Heart left ventricle (tissue), 16 donors: ENCODE results near the gene ADGRG2. TPM values are rescaled to one million over a fixed set of nuclear protein-coding genes. Genes with fewer than 3 reads are reported as not detected.

ENCODE experiments used
- ATAC-seq, 4 donors: fragments of 200-7000 bp; cut with Tn5 transposase; one replicate each; pipeline ENCODE4 v1.9.1; 2020 to 2022; ENCODE audit warnings: moderate library complexity in 4 of 4, mild to moderate bottlenecking in 3 of 4, moderate number of reproducible peaks in 1 of 4
- DNase-seq, 5 donors: peaks; one replicate each; pipeline ENCODE4 v3.0.0-alpha.2; 2020
- H3K27ac ChIP-seq, 12 donors: fragments of 200-600 bp; sonication (generic) in 4 of 12; one replicate each; pipeline versions ENCODE4 v1.5.0 to v1.8.0; 2016 to 2022; ENCODE audit warnings: mild to moderate bottlenecking in 2 of 12
- H3K27me3 ChIP-seq, 9 donors: fragments of 200-600 bp; sonication (generic) in 2 of 9; one replicate each; pipeline versions ENCODE4 v1.5.1 to v1.8.0; 2016 to 2022; ENCODE audit warnings: mild to moderate bottlenecking in 3 of 9
- H3K36me3 ChIP-seq, 9 donors: fragments of 200-600 bp; sonication (generic) in 2 of 9; one replicate each; pipeline versions ENCODE4 v1.5.0 to v1.8.0; 2018 to 2022; ENCODE audit warnings: mild to moderate bottlenecking in 2 of 9
- H3K4me1 ChIP-seq, 12 donors: fragments of 200-600 bp; sonication (generic) in 4 of 12; one replicate each; pipeline versions ENCODE4 v1.5.0 to v1.8.0; 2016 to 2022; ENCODE audit warnings: mild to moderate bottlenecking in 3 of 12
- H3K4me3 ChIP-seq, 12 donors: fragments of 200-600 bp; sonication (generic) in 4 of 12; one replicate each; pipeline versions ENCODE4 v1.5.0 to v1.8.0; 2017 to 2022; ENCODE audit warnings: mild to moderate bottlenecking in 9 of 12, moderate library complexity in 4 of 12
- H3K9me3 ChIP-seq, 12 donors: fragments of 200-600 bp; sonication (generic) in 4 of 12; one replicate each; pipeline versions ENCODE4 v1.5.0 to v1.8.0; 2016 to 2022; ENCODE audit warnings: mild to moderate bottlenecking in 1 of 12
- POLR2A ChIP-seq, 2 donors: fragments of 450-650 bp; IDR thresholded peaks; one replicate each; pipeline ENCODE4 v1.6.1; 2017; ENCODE audit warnings: antibody characterized with exemption in 2 of 2, mild to moderate bottlenecking in 2 of 2, moderate library complexity in 2 of 2
- WGBS, 4 donors: extraction: QIAGEN DNeasy Blood & Tissue Kit in 2 of 4; methylation state at CpG; one replicate each; pipeline versions ENCODE4 v1.1.5 to v1.1.7; 2013 to 2018; 5-methylcytosine and 5-hydroxymethylcytosine counted together
- intact Hi-C, 10 donors: fragments of 100-400 bp; cut with DNase I; formaldehyde crosslinking; loops; one replicate each; pipeline versions ENCODE4 v1.11.1 to v1.14.2; 2022
- polyA plus RNA-seq, 2 donors: library from polyadenylated mRNA; stranded (reverse); fragments of 200-250 nt; gene quantifications; one replicate each; pipeline ENCODE4 v1.2.3, GENCODE V29; 2013
- total RNA-seq, 9 donors: library from RNA; depleted of rRNA in 2 of 9; stranded (reverse); fragments of >200 nt in 2 of 9; fragmentation: NEBNext Ultra II Directional in 3 of 9; extraction: Animal tissue kit (Norgen Biotek cat#: 25700) in 3 of 9; gene quantifications; one replicate each; pipeline versions ENCODE4 v1.1.0 to v1.2.4, GENCODE V29; 2016 to 2023
- TF ChIP-seq, protein P1 (sequence below), 12 donors: fragments of 200-600 bp; sonication (generic) in 4 of 12; IDR thresholded peaks; one replicate each; pipeline versions ENCODE4 v1.5.0 to v1.8.0; 2018 to 2022; ENCODE audit warnings: antibody characterized with exemption in 12 of 12, mild to moderate bottlenecking in 5 of 12
- donor health status: ischemic (EF 13 %, LVEDD 7.1; RV severe dilation, severe dysfunction).
- donor health status: healthy with polysubstance abuse.
- donor health status: DM: no; HTN: yes; CAD: no.
- donor health status: DM: no; HTN: no; CAD: no.
- donor health status: ischemic (EF 25% LVEDD 6.9; RV normal size, moderate dysfunction).
- donor health status: ischemic (EF 25% LVEDD 5.7; RV mildly dilated, moderate dysfunction).
- donor health status: healthy.
- donor health status: DM: yes; HTN: yes; CAD: no.
- donor health status: ischemic (EF 35%, LVEDD 5.7; RV mildly dilated, moderate dysfunction).
- donor health status: nonischemic (EF 11% LVEDD 7.7; RV severe dilation, severe dysfunction).
- donor health status: DM: yes; HTN: yes; CAD: no.
- donor health status: PGD.
- donor health status: ischemic (EF 29% LVEDD 5.4; RV normal size, mild dysfunction).
- donor health status: nonischemic (EF 23%, LVEDD 6.1; RV moderate dilation, normal function).

ADGRG2 gene
- total and polyA plus RNA-seq, 11 donors: 0.15 to 1.2 (median 0.24) TPM; not detected in 1

DNA sequence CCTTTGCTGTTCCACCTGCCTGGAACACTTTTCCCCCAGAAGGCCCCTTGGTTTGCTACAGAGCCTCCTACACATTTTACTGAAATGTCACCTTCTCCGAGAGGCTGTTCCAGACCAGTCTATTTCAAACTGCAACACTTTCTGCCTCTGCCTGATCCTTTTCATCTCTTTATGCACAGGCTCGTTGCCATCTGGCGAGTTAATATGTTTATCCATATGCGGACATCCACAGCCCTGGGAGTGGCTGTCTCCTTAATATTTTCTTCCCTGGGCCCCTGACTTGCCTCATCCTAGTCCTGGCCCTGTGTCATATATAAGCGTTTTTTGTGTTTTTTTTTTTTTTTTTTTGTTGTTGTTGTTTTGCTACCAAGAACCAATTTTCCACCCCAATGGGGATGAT lies 73.2 kb downstream of the ADGRG2 start:
- 78 to 94% (median 89%) methylated on average over 5 of the region's 5 CpGs for WGBS, 4 donors
- Histone ChIP-seq H3K27me3 (no peaks in the 10 kb centered on the region), H3K9me3 (no peaks in the 10 kb centered on the region), H3K36me3 (peaks cover 0 to 3% (median 0%) of the 10 kb centered on the region in 9 donors), H3K4me1 (no peaks in the 10 kb centered on the region), H3K27ac (no peak overlapping the region), H3K4me3 (no peak overlapping the region)
- intact Hi-C loops: no loop called here
- ATAC-seq: no peak
- no peak for DNase-seq
- TF ChIP-seq POLR2A (IDR thresholded peaks at IDR 0.05): no peak
- TF ChIP-seq, protein P1, sequence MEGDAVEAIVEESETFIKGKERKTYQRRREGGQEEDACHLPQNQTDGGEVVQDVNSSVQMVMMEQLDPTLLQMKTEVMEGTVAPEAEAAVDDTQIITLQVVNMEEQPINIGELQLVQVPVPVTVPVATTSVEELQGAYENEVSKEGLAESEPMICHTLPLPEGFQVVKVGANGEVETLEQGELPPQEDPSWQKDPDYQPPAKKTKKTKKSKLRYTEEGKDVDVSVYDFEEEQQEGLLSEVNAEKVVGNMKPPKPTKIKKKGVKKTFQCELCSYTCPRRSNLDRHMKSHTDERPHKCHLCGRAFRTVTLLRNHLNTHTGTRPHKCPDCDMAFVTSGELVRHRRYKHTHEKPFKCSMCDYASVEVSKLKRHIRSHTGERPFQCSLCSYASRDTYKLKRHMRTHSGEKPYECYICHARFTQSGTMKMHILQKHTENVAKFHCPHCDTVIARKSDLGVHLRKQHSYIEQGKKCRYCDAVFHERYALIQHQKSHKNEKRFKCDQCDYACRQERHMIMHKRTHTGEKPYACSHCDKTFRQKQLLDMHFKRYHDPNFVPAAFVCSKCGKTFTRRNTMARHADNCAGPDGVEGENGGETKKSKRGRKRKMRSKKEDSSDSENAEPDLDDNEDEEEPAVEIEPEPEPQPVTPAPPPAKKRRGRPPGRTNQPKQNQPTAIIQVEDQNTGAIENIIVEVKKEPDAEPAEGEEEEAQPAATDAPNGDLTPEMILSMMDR (IDR thresholded peaks at IDR 0.05): no peak

GRCh38 chrX:19046343-19047215 lies 75.7 kb downstream of the ADGRG2 start:
- intact Hi-C loops: no loop called here
- no peak for ATAC-seq
- 72 to 82% (median 78%) methylated on average over 8 of the region's 8 CpGs for WGBS, 4 donors

GRCh38 chrX:19040373-19040772 lies 81.9 kb downstream of the ADGRG2 start:
- WGBS, 4 donors: 33 to 42% (median 36%) methylated on average over 3 of the region's 3 CpGs
- no peak for TF ChIP-seq POLR2A (IDR thresholded peaks at IDR 0.05)
- TF ChIP-seq, protein P1 (IDR thresholded peaks at IDR 0.05): peak in 9 of 12 donors; percentile 12 to 43 (median 29)
- no peaks in the 10 kb centered on the region for H3K4me1 ChIP-seq
- H3K4me3 ChIP-seq: no peak overlapping the region
- no peak overlapping the region for H3K27ac ChIP-seq
- DNase-seq (no peak), ATAC-seq (no peak)
- H3K27me3 ChIP-seq: no peaks in the 10 kb centered on the region
- no peaks in the 10 kb centered on the region for H3K9me3 ChIP-seq
- no peaks in the 10 kb centered on the region for H3K36me3 ChIP-seq
- intact Hi-C loops: loop anchor here in 1 of 10 donors (5.0 kb wide), 1 partner anchor 292 kb away; no protein-coding TSS in a partner anchor

More at GRCh38 chrX:19046343-19047215, 75.7 kb downstream of the ADGRG2 start:
- Histone ChIP-seq H3K27ac (no peak overlapping the region), H3K4me3 (no peak overlapping the region), H3K27me3 (no peaks in the 10 kb centered on the region), H3K36me3 (peaks cover 0 to 2% (median 0%) of the 10 kb centered on the region in 9 donors), H3K4me1 (no peaks in the 10 kb centered on the region), H3K9me3 (no peaks in the 10 kb centered on the region)
- no peak for DNase-seq
- no peak for TF ChIP-seq POLR2A (IDR thresholded peaks at IDR 0.05)
- TF ChIP-seq, protein P1 (IDR thresholded peaks at IDR 0.05): no peak

DNA sequence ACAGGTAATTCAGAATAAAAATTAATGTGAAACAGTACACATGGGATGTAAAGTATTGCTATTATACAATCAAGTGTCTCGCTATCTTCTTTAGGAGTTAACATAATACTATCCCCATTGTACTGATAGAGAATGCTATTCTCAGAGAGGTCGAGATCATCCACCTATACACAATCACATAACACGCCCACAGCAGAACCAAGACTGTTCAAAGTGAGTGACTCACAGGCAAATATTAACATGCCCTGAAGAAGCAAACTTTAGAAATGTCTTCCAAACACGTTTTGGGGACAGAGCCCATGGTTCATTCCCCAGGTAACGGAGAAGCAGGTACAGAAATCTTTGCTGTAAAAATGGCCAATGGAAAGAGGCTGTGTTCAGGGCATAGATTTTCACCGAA lies 88.2 kb downstream of the ADGRG2 start:
- H3K4me3 ChIP-seq: no peak overlapping the region
- WGBS, 4 donors: 71 to 95% (median 86%) methylated on average over 6 of the region's 6 CpGs
- no peaks in the 10 kb centered on the region for H3K4me1 ChIP-seq
- no peaks in the 10 kb centered on the region for H3K36me3 ChIP-seq
- no peak for DNase-seq
- no peak for ATAC-seq
- no peaks in the 10 kb centered on the region for H3K9me3 ChIP-seq
- H3K27ac ChIP-seq: no peak overlapping the region
- H3K27me3 ChIP-seq: no peaks in the 10 kb centered on the region
- intact Hi-C loops: no loop called here
- TF ChIP-seq, protein P1 (IDR thresholded peaks at IDR 0.05): no peak
- no peak for TF ChIP-seq POLR2A (IDR thresholded peaks at IDR 0.05)
